Measurements from ENCODE around the gene MND1. TPM values are rescaled to one million over a fixed set of nuclear protein-coding genes. Genes with fewer than 3 reads are reported as not detected.

Gene MND1
- total RNA-seq, 3 donors from 2014 or later (not counting 1 experiment from before 2014, with no cell fraction given): 0.33 TPM; not detected in 2

- peaks cover 5 to 14% of the 10 kb centered on the region in 2 donors for H3K27me3 Mint-ChIP-seq (ENCODE audit: low read depth in 2 of 2)
- DNase-seq (no peak), ATAC-seq (no peak)
- Histone ChIP-seq H3K36me3 (ENCODE audit: control insufficient read depth, insufficient read depth, low read length) (no peaks in the 10 kb centered on the region), H3K27ac (ENCODE audit: low read length) (no peak overlapping the region), H3K9me3 (ENCODE audit: control insufficient read depth, insufficient read depth, low read length) (no peaks in the 10 kb centered on the region), H3K4me3 (ENCODE audit: low read length) (no peak overlapping the region), H3K27me3 (ENCODE audit: control insufficient read depth, insufficient read depth, low read length) (peaks cover 2% of the 10 kb centered on the region), H3K4me1 (ENCODE audit: control insufficient read depth, insufficient read depth, low read length) (no peaks in the 10 kb centered on the region)
- no peak overlapping the region for H3K4me3 Mint-ChIP-seq
- H3K27ac Mint-ChIP-seq: no peak overlapping the region
- WGBS (ENCODE audit: insufficient coverage): 85% methylated on average over 5 of the region's 6 CpGs
- intact Hi-C loops (cut with micrococcal nuclease): no loop called here
- TF ChIP-seq CTCF (IDR thresholded peaks at IDR 0.05): no peak
- no peaks in the 10 kb centered on the region for H3K9me3 Mint-ChIP-seq
- H3K36me3 Mint-ChIP-seq: no peaks in the 10 kb centered on the region
- H3K4me1 Mint-ChIP-seq: no peaks in the 10 kb centered on the region
Observed at GRCh38 chr4:153322791-153323190, 21.7 kb upstream of the MND1 start.

GRCh38 chr4:153324046-153324445 lies 20.4 kb upstream of the MND1 start:
- intact Hi-C loops (cut with micrococcal nuclease): no loop called here
- H3K9me3 ChIP-seq (ENCODE audit: control insufficient read depth, insufficient read depth, low read length): no peaks in the 10 kb centered on the region
- WGBS (ENCODE audit: insufficient coverage): 93% methylated on average over 3 of the region's 3 CpGs

DNA sequence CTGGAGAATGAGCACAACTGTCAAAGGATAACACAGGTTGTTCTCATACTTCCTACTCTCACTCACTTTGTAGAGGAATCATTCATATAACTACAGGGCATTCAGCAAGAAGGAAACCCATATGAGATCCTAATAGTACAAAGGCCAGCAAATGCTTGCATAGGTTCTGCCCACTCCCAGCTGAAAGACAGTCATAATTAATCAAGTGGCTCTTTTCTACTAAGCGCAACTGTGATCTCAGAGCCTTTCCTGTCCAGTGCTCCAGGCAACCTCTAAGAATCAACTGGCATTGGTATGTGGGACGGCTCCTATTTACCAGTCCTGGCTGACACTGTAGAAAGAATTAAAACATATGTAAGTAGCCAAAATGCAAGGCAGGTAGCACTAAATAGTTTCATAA lies 18.9 kb upstream of the MND1 start:
- 95% methylated on average over 1 of the region's 2 CpGs for WGBS (ENCODE audit: insufficient coverage)

More at GRCh38 chr4:153324046-153324445, 20.4 kb upstream of the MND1 start:
- H3K27ac Mint-ChIP-seq: no peak overlapping the region
- H3K4me1 Mint-ChIP-seq: no peaks in the 10 kb centered on the region
- no peak overlapping the region for H3K27ac ChIP-seq (ENCODE audit: low read length)
- H3K9me3 Mint-ChIP-seq: no peaks in the 10 kb centered on the region
- no peaks in the 10 kb centered on the region for H3K4me1 ChIP-seq (ENCODE audit: control insufficient read depth, insufficient read depth, low read length)
- TF ChIP-seq CTCF (IDR thresholded peaks at IDR 0.05): no peak
- H3K4me3 ChIP-seq (ENCODE audit: low read length): no peak overlapping the region
- no peak overlapping the region for H3K4me3 Mint-ChIP-seq
- DNase-seq (no peak), ATAC-seq (no peak)
- peaks cover 2% of the 10 kb centered on the region for H3K27me3 ChIP-seq (ENCODE audit: control insufficient read depth, insufficient read depth, low read length)
- peaks cover 5 to 13% of the 10 kb centered on the region in 2 donors for H3K27me3 Mint-ChIP-seq (ENCODE audit: low read depth in 2 of 2)
- no peaks in the 10 kb centered on the region for H3K36me3 ChIP-seq (ENCODE audit: control insufficient read depth, insufficient read depth, low read length)
- no peaks in the 10 kb centered on the region for H3K36me3 Mint-ChIP-seq

More for the DNA sequence above, 18.9 kb upstream of the MND1 start:
- no peaks in the 10 kb centered on the region for H3K36me3 Mint-ChIP-seq
- no peaks in the 10 kb centered on the region for H3K9me3 ChIP-seq (ENCODE audit: control insufficient read depth, insufficient read depth, low read length)
- H3K9me3 Mint-ChIP-seq: no peaks in the 10 kb centered on the region
- H3K4me3 ChIP-seq (ENCODE audit: low read length): no peak overlapping the region
- DNase-seq (no peak), ATAC-seq (no peak)
- H3K27ac Mint-ChIP-seq: no peak overlapping the region
- intact Hi-C loops (cut with micrococcal nuclease): no loop called here
- H3K27me3 ChIP-seq (ENCODE audit: control insufficient read depth, insufficient read depth, low read length): peaks cover 2% of the 10 kb centered on the region
- H3K36me3 ChIP-seq (ENCODE audit: control insufficient read depth, insufficient read depth, low read length): no peaks in the 10 kb centered on the region
- H3K27me3 Mint-ChIP-seq (ENCODE audit: low read depth in 2 of 2): peaks cover 5 to 14% of the 10 kb centered on the region in 2 donors
- TF ChIP-seq CTCF (IDR thresholded peaks at IDR 0.05): no peak
- no peaks in the 10 kb centered on the region for H3K4me1 Mint-ChIP-seq
- H3K4me3 Mint-ChIP-seq: no peak overlapping the region
- H3K4me1 ChIP-seq (ENCODE audit: control insufficient read depth, insufficient read depth, low read length): no peaks in the 10 kb centered on the region
- no peak overlapping the region for H3K27ac ChIP-seq (ENCODE audit: low read length)

All from natural killer cell (primary cell).